ENCODE data around the gene PPRC1. TPM values are rescaled to one million over a fixed set of nuclear protein-coding genes. Genes with fewer than 3 reads are reported as not detected.

Gene PPRC1
- total RNA-seq, 2 donors from 2014 or later, result 19.8 to 24.4 TPM

DNA sequence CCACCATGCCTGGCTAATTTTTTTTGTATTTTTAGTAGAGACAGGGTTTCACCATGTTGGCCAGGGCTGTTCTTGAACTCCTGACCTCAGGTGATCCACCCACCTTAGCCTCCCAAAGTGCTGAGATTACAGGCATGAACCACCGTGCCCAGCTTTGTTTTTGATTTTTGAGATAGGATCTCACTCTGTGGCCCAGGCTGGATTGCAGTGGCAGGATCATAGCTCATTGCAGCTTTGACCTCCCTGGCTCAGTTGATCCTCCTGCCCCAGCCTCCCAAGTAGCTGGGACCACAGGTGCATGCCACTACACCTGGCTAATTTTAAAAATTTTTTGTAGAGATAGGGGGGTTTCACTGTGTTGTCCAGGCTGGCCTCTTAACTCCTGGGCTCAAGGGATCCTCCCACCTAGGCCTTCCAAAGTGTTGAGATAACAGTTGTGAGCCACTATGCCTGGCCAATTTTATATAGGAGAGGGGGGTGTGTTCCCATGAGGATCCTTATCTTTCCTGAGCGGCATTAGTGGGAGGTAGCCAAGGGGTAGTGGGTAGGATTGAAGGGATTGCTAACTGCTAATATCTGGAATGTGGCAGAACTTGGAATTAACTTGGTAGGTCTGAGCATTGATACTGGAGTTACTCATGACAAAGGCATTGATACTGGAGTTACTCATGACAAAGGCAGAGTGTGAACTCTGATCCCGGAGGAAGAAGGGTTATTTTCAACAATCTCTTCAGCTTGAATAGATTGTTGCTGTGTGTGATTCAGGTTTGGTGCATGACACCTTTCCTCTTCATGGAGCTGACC is 18.3 kb downstream of the PPRC1 start:
- WGBS, result 81% methylated on average over 3 of the region's 3 CpGs
- intact Hi-C loops (cut with DNase I), result loop anchor here (5.0 kb wide), 1 partner anchor 334 kb away; the partner anchor contains the start of gene OGA
- no peak for DNase-seq (ENCODE audit: low spot score)
- H3K27ac ChIP-seq, result peak overlapping the region; percentile 80 to 82
- H3K9me3 ChIP-seq, result no peaks in the 10 kb centered on the region
- H3K4me3 ChIP-seq, result peak overlapping the region in 1 of 2 donors; percentile 84
- H3K4me1 ChIP-seq (replicated peaks), result peaks cover 5% of the 10 kb centered on the region
- H3K27me3 ChIP-seq (replicated peaks; ENCODE audit: insufficient read depth), result no peaks in the 10 kb centered on the region
- peaks cover 10 to 12% of the 10 kb centered on the region in 2 donors for H3K36me3 ChIP-seq
- no peak for TF ChIP-seq POLR2A (IDR thresholded peaks at IDR 0.05)
- TF ChIP-seq, protein P1, sequence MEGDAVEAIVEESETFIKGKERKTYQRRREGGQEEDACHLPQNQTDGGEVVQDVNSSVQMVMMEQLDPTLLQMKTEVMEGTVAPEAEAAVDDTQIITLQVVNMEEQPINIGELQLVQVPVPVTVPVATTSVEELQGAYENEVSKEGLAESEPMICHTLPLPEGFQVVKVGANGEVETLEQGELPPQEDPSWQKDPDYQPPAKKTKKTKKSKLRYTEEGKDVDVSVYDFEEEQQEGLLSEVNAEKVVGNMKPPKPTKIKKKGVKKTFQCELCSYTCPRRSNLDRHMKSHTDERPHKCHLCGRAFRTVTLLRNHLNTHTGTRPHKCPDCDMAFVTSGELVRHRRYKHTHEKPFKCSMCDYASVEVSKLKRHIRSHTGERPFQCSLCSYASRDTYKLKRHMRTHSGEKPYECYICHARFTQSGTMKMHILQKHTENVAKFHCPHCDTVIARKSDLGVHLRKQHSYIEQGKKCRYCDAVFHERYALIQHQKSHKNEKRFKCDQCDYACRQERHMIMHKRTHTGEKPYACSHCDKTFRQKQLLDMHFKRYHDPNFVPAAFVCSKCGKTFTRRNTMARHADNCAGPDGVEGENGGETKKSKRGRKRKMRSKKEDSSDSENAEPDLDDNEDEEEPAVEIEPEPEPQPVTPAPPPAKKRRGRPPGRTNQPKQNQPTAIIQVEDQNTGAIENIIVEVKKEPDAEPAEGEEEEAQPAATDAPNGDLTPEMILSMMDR (IDR thresholded peaks at IDR 0.05), result no peak
- no peak for TF ChIP-seq POLR2AphosphoS5 (IDR thresholded peaks at IDR 0.05)

DNA sequence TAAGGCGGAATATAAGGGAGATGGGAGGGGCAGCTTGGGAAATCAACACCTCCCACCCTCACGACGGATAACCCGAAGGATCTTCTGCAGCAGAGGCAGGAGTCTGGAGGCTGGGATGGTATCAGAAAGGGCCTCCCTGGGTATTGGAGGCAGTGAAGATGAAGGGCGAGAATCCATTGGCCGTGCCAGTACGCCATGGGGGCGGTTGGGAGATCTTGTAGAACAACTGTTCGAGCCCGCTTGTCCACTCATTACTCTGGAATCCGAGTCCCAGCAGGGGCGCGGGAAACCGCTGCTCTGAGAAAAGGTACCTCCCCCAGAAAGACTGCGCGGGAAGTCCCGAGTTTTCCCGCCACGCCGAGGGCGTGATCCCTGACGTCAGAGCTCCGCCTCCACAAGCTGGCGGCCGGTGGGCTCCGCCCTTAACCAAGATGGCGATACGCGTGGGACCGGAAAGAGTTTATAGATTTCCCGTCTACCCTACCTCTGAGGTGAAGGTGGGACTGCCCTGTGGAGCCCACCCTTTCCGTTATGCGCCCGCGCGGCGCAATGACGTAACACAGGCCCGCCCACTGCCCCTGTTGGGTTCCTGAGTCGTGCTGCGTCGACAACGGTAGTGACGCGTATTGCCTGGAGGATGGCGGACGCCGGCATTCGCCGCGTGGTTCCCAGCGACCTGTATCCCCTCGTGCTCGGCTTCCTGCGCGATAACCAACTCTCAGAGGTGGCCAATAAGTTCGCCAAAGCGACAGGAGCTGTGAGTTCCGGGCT is 19.1 kb downstream of the PPRC1 start, which contains the start of gene NOLC1:
Gene NOLC1, plus strand, starts transcription at position 616 of the 771 bp plus-strand sequence. Its CDS starts 22 bp downstream, at position 638.
- no peaks in the 10 kb centered on the region for H3K27me3 ChIP-seq (replicated peaks; ENCODE audit: insufficient read depth)
- H3K36me3 ChIP-seq, result peaks cover 10 to 12% of the 10 kb centered on the region in 2 donors
- peak within 1 kb of the TSS; percentile 80 to 82 for H3K27ac ChIP-seq
- H3K4me3 ChIP-seq, result peak within 1 kb of the TSS; percentile 80 to 84
- H3K9me3 ChIP-seq, result no peaks in the 10 kb centered on the region
- H3K4me1 ChIP-seq (replicated peaks), result peaks cover 5% of the 10 kb centered on the region
- WGBS, result 4% methylated on average over 54 of the region's 59 CpGs
- intact Hi-C loops (cut with DNase I), result loop anchor here (5.0 kb wide), 1 partner anchor 335 kb away; the partner anchor contains the start of gene OGA
- peak; percentile 99 for DNase-seq (ENCODE audit: low spot score)
- peak; percentile 100 for TF ChIP-seq POLR2AphosphoS5 (IDR thresholded peaks at IDR 0.05)
- TF ChIP-seq, protein P1 (IDR thresholded peaks at IDR 0.05), result peak in 1 of 4 experiments; percentile 25
- TF ChIP-seq POLR2A (IDR thresholded peaks at IDR 0.05), result peak; percentile 50

DNA sequence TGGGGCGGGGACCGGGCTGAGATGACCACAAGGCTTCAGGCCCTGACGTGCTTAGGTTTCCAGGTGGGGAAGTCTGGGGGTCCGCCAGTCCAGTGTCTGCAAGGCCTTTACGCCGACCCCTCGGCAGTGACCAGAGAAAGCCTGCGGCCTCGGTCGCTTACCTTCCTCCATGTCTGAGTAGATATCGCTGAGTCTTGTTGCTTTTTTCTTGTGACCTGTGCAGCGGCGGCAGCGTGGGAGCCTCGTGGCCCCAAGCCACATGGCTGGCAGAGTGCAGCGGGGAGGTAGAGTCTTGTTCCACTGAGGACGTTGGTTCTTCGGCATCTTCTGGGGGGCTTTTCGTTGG is 19.7 kb downstream of the PPRC1 start:
- intact Hi-C loops (cut with DNase I), result loop anchor here (5.0 kb wide), 1 partner anchor 335 kb away; the partner anchor contains the start of gene OGA
- WGBS, result 0% methylated on average over 19 of the region's 19 CpGs
- Histone ChIP-seq H3K27me3 (replicated peaks; ENCODE audit: insufficient read depth) (no peaks in the 10 kb centered on the region), H3K36me3 (peaks cover 10 to 12% of the 10 kb centered on the region in 2 donors), H3K9me3 (no peaks in the 10 kb centered on the region), H3K4me1 (replicated peaks) (peaks cover 5% of the 10 kb centered on the region), H3K27ac (peak overlapping the region; percentile 80 to 82), H3K4me3 (peak overlapping the region; percentile 80 to 84)
- no peak for TF ChIP-seq POLR2A (IDR thresholded peaks at IDR 0.05)
- no peak for TF ChIP-seq POLR2AphosphoS5 (IDR thresholded peaks at IDR 0.05)
- TF ChIP-seq, protein P1 (IDR thresholded peaks at IDR 0.05), result no peak
- no peak for DNase-seq (ENCODE audit: low spot score)

DNA sequence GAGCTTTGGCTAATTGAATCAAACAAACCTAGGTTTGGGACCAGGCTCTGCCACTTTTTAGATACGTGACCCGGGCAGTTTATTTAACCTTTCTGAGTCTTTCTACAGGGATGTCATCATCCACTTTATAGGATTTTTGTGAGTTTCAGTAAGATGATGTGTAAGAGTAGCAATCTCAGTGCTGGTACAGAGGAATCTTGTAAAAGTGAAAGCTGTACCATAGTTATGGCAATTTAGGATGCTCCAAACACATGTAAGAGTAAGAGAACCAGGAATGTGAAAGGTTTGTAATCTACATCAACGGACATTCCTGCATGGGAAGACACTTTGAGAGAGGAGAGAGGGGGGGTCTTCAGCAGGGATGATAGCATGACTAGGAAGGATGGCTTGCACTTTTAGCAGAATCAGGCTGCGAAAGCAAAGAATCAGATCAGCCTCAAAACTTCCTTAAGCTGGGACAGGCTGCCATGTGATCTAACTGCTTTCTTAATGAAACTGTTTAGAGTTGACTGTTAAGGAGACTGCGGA is 20.3 kb downstream of the PPRC1 start:
- Histone ChIP-seq H3K4me1 (replicated peaks) (peaks cover 5% of the 10 kb centered on the region), H3K9me3 (no peaks in the 10 kb centered on the region), H3K4me3 (peak overlapping the region; percentile 80 to 84), H3K27me3 (replicated peaks; ENCODE audit: insufficient read depth) (no peaks in the 10 kb centered on the region), H3K27ac (peak overlapping the region in 1 of 2 donors; percentile 82), H3K36me3 (peaks cover 10 to 12% of the 10 kb centered on the region in 2 donors)
- 34% methylated on average over 5 of the region's 5 CpGs for WGBS
- intact Hi-C loops (cut with DNase I), result loop anchor here (5.0 kb wide), 1 partner anchor 336 kb away; the partner anchor contains the start of gene OGA
- no peak for TF ChIP-seq POLR2AphosphoS5 (IDR thresholded peaks at IDR 0.05)
- TF ChIP-seq, protein P1 (IDR thresholded peaks at IDR 0.05), result no peak
- TF ChIP-seq POLR2A (IDR thresholded peaks at IDR 0.05), result no peak
- no peak for DNase-seq (ENCODE audit: low spot score)

All from prostate gland (tissue), 2 donors.